ENCODE data around the gene SHE. TPM values are rescaled to one million over a fixed set of nuclear protein-coding genes. Genes with fewer than 3 reads are reported as not detected.

Gene SHE
- total RNA-seq, 4 donors from 2014 or later: 11.6 to 55.0 (median 25.8) TPM

- TF ChIP-seq CTCF (IDR thresholded peaks at IDR 0.05; ENCODE audit: low read depth): no peak
Observed at GRCh38 chr1:154466206-154466605, 36.0 kb downstream of the SHE start.

GRCh38 chr1:154465621-154466195, 36.5 kb downstream of the SHE start:
- no peak for TF ChIP-seq CTCF (IDR thresholded peaks at IDR 0.05; ENCODE audit: low read depth)

- TF ChIP-seq CTCF (IDR thresholded peaks at IDR 0.05; ENCODE audit: low read depth): no peak
Observed at GRCh38 chr1:154463512-154463990, 38.7 kb downstream of the SHE start.

GRCh38 chr1:154460695-154461260, 41.4 kb downstream of the SHE start:
- TF ChIP-seq CTCF (IDR thresholded peaks at IDR 0.05; ENCODE audit: low read depth): no peak

DNA sequence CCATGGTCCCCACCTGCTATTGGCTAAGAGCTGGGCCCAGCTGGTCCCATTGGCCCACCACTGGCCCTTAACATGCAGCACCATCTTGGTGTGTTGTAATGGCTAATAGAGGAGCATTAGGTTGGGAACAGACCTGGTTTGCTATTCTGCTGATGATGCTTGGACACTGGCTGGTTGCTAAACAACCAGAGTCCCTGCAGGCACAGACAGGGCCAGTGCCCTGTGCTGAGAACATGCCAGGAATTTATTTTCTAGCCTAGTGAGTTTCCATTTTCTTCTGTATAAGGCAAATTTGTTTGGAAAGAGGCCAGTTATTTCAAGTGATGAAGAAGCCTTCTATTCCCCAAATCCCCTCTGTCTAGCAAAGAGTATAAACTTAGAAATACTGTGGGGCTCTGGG, 43.1 kb downstream of the SHE start:
- TF ChIP-seq CTCF (IDR thresholded peaks at IDR 0.05; ENCODE audit: low read depth): no peak

DNA sequence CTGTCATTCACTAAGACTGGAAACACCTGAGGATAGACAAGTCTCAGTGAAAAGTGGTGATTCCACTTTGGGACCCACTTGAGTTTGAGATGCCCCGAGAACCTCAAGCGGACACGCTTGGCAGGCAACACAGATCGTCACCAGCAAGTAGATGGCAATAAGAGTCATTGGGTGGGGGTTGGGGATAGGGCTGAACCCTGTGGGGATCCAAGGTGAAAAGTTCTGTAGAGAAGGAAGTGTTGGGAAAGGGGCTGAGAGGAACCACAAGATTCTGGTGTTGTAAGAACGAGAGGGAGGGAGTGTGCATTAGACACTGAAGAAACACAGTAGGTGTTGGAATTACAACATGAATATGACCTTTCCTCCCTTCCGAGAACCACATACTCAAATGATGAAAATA, 45.6 kb downstream of the SHE start:
- no peak for TF ChIP-seq CTCF (IDR thresholded peaks at IDR 0.05; ENCODE audit: low read depth)

DNA sequence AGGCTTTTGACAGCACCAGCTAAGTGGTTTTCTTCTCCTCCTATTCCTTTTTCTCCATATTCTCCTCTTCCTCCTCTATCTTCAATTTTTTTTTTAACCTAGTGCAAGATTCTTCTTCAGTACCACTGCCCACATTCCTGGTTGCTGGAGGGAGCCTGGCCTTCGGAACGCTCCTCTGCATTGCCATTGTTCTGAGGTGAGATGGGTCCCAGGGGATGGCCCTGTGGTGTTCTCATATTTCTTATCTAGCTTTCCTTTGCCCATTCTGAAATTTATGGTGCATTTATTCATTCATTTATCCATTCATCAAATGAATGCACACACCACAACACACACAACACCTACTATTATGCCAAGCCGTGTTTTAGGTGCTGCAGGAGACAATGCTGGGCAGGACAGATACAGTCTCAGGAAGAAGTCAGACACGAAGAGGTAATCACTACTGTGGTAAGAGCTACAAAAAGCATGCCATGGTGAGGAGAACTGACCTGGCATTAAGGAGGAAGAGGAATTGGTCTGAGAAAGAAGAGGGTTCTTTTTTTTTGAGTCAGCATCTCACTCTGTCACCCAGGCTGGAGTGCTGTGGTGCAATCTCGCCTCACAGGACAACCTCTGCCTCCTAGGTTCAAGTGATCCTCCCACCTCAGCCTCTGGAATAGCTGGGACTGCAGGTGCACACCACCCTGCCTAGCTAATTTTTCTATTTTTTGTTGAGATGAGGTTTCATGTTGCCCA, 47.7 kb downstream of the SHE start:
- TF ChIP-seq CTCF (IDR thresholded peaks at IDR 0.05; ENCODE audit: low read depth): no peak

Data from subcutaneous adipose tissue (tissue), 4 donors.